NOMO-1 treated with dmso at 0.1 percent for 144 hours (cell line): ENCODE results near the gene ASAH2.
"Not testable (repeated sequence)": the region's sequence is repeated elsewhere in the genome, so short reads cannot be mapped to it uniquely, and the experiment has no call there.

Experiments
- DNase-seq: peaks from one replicate; lab custom pipeline; 2025; ENCODE audit not compliant: unreplicated experiment; lab: John Stamatoyannopoulos, UW

The ASAH2 gene

GRCh38 chr10:50260791-50261281 is 9.5 kb upstream of the ASAH2 start:
- no peak for DNase-seq

- no peak for DNase-seq
Observed at GRCh38 chr10:50254479-50254878, 3.2 kb upstream of the ASAH2 start.

- no peak for DNase-seq
Observed at GRCh38 chr10:50250096-50250854, 1.0 kb downstream of the ASAH2 start.

GRCh38 chr10:50248598-50248997 is 2.7 kb downstream of the ASAH2 start:
- no peak for DNase-seq

- DNase-seq = no peak
Observed at GRCh38 chr10:50248062-50248461, 3.3 kb downstream of the ASAH2 start.

- DNase-seq = no peak
Observed at GRCh38 chr10:50244201-50244600, 7.1 kb downstream of the ASAH2 start.

GRCh38 chr10:50242777-50243176 is 8.5 kb downstream of the ASAH2 start:
- no peak for DNase-seq

GRCh38 chr10:50241478-50241877 is 9.8 kb downstream of the ASAH2 start:
- DNase-seq = not testable (repeated sequence)

- DNase-seq = no peak
Observed at GRCh38 chr10:50234486-50234885, 16.8 kb downstream of the ASAH2 start.

GRCh38 chr10:50232261-50232639 is 19.1 kb downstream of the ASAH2 start:
- DNase-seq = no peak

GRCh38 chr10:50231515-50232260 is 19.6 kb downstream of the ASAH2 start:
- no peak for DNase-seq

- DNase-seq = no peak
Observed at GRCh38 chr10:50229460-50229859, 21.9 kb downstream of the ASAH2 start.

GRCh38 chr10:50228672-50229071 is 22.6 kb downstream of the ASAH2 start:
- no peak for DNase-seq

- DNase-seq = no peak
Observed at GRCh38 chr10:50226610-50227009, 24.7 kb downstream of the ASAH2 start.

- DNase-seq = peak; percentile 41
Observed at GRCh38 chr10:50224330-50224952, 26.9 kb downstream of the ASAH2 start.

- no peak for DNase-seq
Observed at GRCh38 chr10:50222199-50222598, 29.1 kb downstream of the ASAH2 start.

- no peak for DNase-seq
Observed at GRCh38 chr10:50221470-50221869, 29.8 kb downstream of the ASAH2 start.

GRCh38 chr10:50219646-50220045 is 31.7 kb downstream of the ASAH2 start:
- DNase-seq = no peak

GRCh38 chr10:50219200-50219599 is 32.1 kb downstream of the ASAH2 start:
- DNase-seq = no peak

- peak; percentile 29 for DNase-seq
Observed at GRCh38 chr10:50216894-50217293, 34.4 kb downstream of the ASAH2 start.

- DNase-seq = no peak
Observed at GRCh38 chr10:50216418-50216817, 34.9 kb downstream of the ASAH2 start.

- DNase-seq = no peak
Observed at GRCh38 chr10:50211670-50212069, 39.6 kb downstream of the ASAH2 start.
